ENCODE measurements around the gene CS.

CS gene

GRCh38 chr12:56300644-56301464 is 724 bp upstream of the CS start:
- TF ChIP-seq GABPA (IDR thresholded peaks at IDR 0.05; ENCODE audit: low read depth) = no peak
- H3K27ac ChIP-seq (replicated peaks) = peak overlapping the region; percentile 94
- no peaks in the 10 kb centered on the region for H3K27me3 ChIP-seq (ENCODE audit: insufficient read depth, poor library complexity, severe bottlenecking)
- no peak for DNase-seq (ENCODE audit: low read depth in 1 of 2, low spot score in 1 of 2)
- H3K4me3 ChIP-seq (replicated peaks; ENCODE audit: insufficient read depth, low read length) = peak overlapping the region; percentile 16

- peak in 1 of 2 experiments; percentile 43 for DNase-seq (ENCODE audit: low read depth in 1 of 2, low spot score in 1 of 2)
- TF ChIP-seq CTCF (IDR thresholded peaks at IDR 0.05; ENCODE audit: insufficient read depth, low read length) = no peak
- no peak for TF ChIP-seq GABPA (IDR thresholded peaks at IDR 0.05; ENCODE audit: low read depth)
- TF ChIP-seq SPI1 (IDR thresholded peaks at IDR 0.05; ENCODE audit: borderline replicate concordance, low read depth) = no peak
- TF ChIP-seq REST (IDR thresholded peaks at IDR 0.05; ENCODE audit: insufficient replicate concordance, low read depth) = no peak
- no peak for TF ChIP-seq POLR2AphosphoS5 (IDR thresholded peaks at IDR 0.05; ENCODE audit: low read depth)
Observed at GRCh38 chr12:56299308-56299852, 750 bp downstream of the CS start.

GRCh38 chr12:56298828-56299227 is 1.3 kb downstream of the CS start:
- no peaks in the 10 kb centered on the region for H3K27me3 ChIP-seq (ENCODE audit: insufficient read depth, poor library complexity, severe bottlenecking)
- no peak for TF ChIP-seq CTCF (IDR thresholded peaks at IDR 0.05; ENCODE audit: insufficient read depth, low read length)
- no peak for TF ChIP-seq REST (IDR thresholded peaks at IDR 0.05; ENCODE audit: insufficient replicate concordance, low read depth)
- TF ChIP-seq SPI1 (IDR thresholded peaks at IDR 0.05; ENCODE audit: borderline replicate concordance, low read depth) = no peak
- no peak for TF ChIP-seq GABPA (IDR thresholded peaks at IDR 0.05; ENCODE audit: low read depth)
- TF ChIP-seq POLR2AphosphoS5 (IDR thresholded peaks at IDR 0.05; ENCODE audit: low read depth) = no peak
- H3K27ac ChIP-seq (replicated peaks) = peak overlapping the region; percentile 94
- DNase-seq (ENCODE audit: low read depth in 1 of 2, low spot score in 1 of 2) = no peak
- H3K4me3 ChIP-seq (replicated peaks; ENCODE audit: insufficient read depth, low read length) = peak overlapping the region; percentile 57

More at GRCh38 chr12:56299308-56299852, 750 bp downstream of the CS start:
- Histone ChIP-seq H3K27me3 (ENCODE audit: insufficient read depth, poor library complexity, severe bottlenecking) (no peaks in the 10 kb centered on the region), H3K4me3 (replicated peaks; ENCODE audit: insufficient read depth, low read length) (peak overlapping the region; percentile 57), H3K27ac (replicated peaks) (peak overlapping the region; percentile 94)

GRCh38 chr12:56297400-56297799 is 2.7 kb downstream of the CS start:
- DNase-seq (ENCODE audit: low read depth in 1 of 2, low spot score in 1 of 2) = no peak
- TF ChIP-seq GABPA (IDR thresholded peaks at IDR 0.05; ENCODE audit: low read depth) (no peak), REST (IDR thresholded peaks at IDR 0.05; ENCODE audit: insufficient replicate concordance, low read depth) (no peak)
- no peaks in the 10 kb centered on the region for H3K27me3 ChIP-seq (ENCODE audit: insufficient read depth, poor library complexity, severe bottlenecking)
- peak overlapping the region; percentile 6 for H3K27ac ChIP-seq (replicated peaks)
- no peak overlapping the region for H3K4me3 ChIP-seq (replicated peaks; ENCODE audit: insufficient read depth, low read length)
